Osteocyte (in vitro differentiated cells): ENCODE measurements around the gene LDHAL6B. TPM values are rescaled to one million over a fixed set of nuclear protein-coding genes. Genes with fewer than 3 reads are reported as not detected.

Experiments
- DNase-seq: peaks from one replicate; pipeline ENCODE4 v3.0.0; 2021; ENCODE audit warnings: mixed read lengths; ENCODE audit not compliant: unreplicated experiment; ENCODE audit errors: extremely low spot score
- H3K27ac Mint-ChIP-seq: one replicate; pipeline ENCODE4 v1.8.0; 2021; ENCODE audit warnings: mild to moderate bottlenecking, mixed read lengths; ENCODE audit not compliant: unreplicated experiment
- H3K27me3 Mint-ChIP-seq: one replicate; pipeline ENCODE4 v1.8.0; 2021; ENCODE audit warnings: mixed read lengths; ENCODE audit not compliant: unreplicated experiment
- H3K36me3 Mint-ChIP-seq: one replicate; pipeline ENCODE4 v1.8.0; 2021; ENCODE audit warnings: mixed read lengths; ENCODE audit not compliant: unreplicated experiment
- H3K4me1 Mint-ChIP-seq: one replicate; pipeline ENCODE4 v1.8.0; 2021; ENCODE audit warnings: mixed read lengths; ENCODE audit not compliant: unreplicated experiment
- H3K4me3 Mint-ChIP-seq: one replicate; pipeline ENCODE4 v1.8.0; 2021; ENCODE audit warnings: mild to moderate bottlenecking, moderate library complexity, mixed read lengths; ENCODE audit not compliant: unreplicated experiment
- H3K9me3 Mint-ChIP-seq: one replicate; pipeline ENCODE4 v1.8.0; 2021; ENCODE audit warnings: mixed read lengths; ENCODE audit not compliant: unreplicated experiment
- total RNA-seq: library from RNA; stranded (reverse); gene quantifications from 2 replicates; pipeline ENCODE4 v1.2.1, GENCODE V29; 2021
- TF ChIP-seq, protein P1 (sequence below): fragments of 200-600 bp; sonication (generic); IDR thresholded peaks from 2 replicates; pipeline ENCODE4 v1.5.0; 2021; ENCODE audit warnings: antibody characterized with exemption, mild to moderate bottlenecking, moderate library complexity

The LDHAL6B gene
- total RNA-seq, 1 donor from 2014 or later = not detected

DNA sequence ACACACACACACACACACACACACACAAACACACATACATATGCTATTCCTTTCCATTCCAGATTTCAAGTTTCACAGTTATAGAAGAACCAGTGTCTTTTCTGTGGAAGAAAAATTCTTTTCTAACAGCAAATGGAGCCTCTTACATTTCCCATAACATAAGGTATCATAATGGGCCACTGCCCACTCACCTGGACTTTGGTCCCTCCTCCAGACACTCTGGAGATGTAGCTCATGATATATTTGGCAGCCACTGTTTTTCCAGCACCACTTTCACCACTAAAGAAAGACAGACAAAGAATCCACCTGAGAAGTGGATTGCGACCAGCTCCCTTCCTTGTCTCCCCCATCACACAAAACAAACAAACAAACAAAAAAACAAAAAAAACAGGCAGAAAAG lies 29.8 kb downstream of the LDHAL6B start:
- H3K4me3 Mint-ChIP-seq = no peak overlapping the region
- no peaks in the 10 kb centered on the region for H3K9me3 Mint-ChIP-seq
- peaks cover 19% of the 10 kb centered on the region for H3K4me1 Mint-ChIP-seq
- TF ChIP-seq, protein P1, sequence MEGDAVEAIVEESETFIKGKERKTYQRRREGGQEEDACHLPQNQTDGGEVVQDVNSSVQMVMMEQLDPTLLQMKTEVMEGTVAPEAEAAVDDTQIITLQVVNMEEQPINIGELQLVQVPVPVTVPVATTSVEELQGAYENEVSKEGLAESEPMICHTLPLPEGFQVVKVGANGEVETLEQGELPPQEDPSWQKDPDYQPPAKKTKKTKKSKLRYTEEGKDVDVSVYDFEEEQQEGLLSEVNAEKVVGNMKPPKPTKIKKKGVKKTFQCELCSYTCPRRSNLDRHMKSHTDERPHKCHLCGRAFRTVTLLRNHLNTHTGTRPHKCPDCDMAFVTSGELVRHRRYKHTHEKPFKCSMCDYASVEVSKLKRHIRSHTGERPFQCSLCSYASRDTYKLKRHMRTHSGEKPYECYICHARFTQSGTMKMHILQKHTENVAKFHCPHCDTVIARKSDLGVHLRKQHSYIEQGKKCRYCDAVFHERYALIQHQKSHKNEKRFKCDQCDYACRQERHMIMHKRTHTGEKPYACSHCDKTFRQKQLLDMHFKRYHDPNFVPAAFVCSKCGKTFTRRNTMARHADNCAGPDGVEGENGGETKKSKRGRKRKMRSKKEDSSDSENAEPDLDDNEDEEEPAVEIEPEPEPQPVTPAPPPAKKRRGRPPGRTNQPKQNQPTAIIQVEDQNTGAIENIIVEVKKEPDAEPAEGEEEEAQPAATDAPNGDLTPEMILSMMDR = no peak
- no peaks in the 10 kb centered on the region for H3K27me3 Mint-ChIP-seq
- no peak overlapping the region for H3K27ac Mint-ChIP-seq
- H3K36me3 Mint-ChIP-seq = peaks cover 14% of the 10 kb centered on the region
- no peak for DNase-seq

DNA sequence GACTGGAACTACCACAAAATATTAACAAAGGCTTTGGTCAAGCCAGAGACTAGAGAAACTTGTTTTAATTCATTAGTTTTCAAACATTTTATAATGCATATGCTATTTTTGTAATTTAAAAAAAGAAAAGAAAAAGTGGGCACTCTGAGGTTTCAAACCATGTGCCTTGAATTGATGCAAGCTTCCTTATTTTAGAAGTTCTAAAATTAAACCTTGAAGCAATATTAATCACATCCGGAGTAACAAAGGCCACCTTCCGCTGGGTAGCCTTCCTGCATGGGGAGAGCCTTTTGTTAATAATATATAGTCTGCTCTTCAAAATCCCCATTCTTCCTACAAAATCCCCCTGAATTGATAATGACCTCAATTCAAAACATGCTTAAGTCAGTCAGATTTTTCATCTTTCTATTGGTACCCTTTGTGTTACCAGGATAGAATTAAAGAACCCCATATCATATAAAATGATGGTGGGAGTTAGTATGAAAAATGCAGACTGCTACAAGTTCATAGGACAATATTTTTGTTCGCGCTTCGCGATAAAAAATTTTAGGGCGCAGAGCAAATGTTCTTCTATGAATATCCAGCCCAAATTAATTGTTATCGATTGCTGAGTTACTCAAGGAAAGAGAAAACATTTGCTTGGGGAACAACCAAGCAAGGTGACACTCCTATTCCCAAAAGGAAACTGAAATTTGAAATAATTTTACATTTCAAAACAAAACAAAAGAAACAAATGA lies 30.6 kb downstream of the LDHAL6B start:
- Mint-ChIP-seq H3K4me1 (peaks cover 13% of the 10 kb centered on the region), H3K4me3 (no peak overlapping the region), H3K36me3 (peaks cover 17% of the 10 kb centered on the region), H3K27ac (no peak overlapping the region), H3K9me3 (no peaks in the 10 kb centered on the region), H3K27me3 (no peaks in the 10 kb centered on the region)
- TF ChIP-seq, protein P1 = no peak
- DNase-seq = no peak

DNA sequence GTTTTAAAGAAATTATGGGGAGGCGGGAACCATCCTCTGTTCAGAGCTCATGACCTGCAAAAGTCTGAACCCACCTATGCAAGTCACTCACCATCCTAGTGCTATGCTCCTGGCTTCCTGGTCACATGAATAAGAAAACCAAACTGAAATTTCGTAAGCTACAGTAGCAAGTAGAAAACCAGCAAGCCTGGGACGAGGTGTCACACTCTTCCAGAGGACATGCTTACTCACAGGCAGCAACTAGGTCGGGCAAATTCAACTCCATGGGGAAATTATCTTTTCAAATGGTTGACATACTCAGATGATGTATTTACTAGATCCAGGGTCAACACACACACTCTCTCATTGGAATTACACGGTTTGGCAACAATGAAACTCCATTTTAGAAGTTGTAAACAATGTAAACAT lies 31.3 kb downstream of the LDHAL6B start:
- H3K4me3 Mint-ChIP-seq = no peak overlapping the region
- no peaks in the 10 kb centered on the region for H3K27me3 Mint-ChIP-seq
- TF ChIP-seq, protein P1 = no peak
- no peaks in the 10 kb centered on the region for H3K9me3 Mint-ChIP-seq
- peaks cover 6% of the 10 kb centered on the region for H3K4me1 Mint-ChIP-seq
- H3K27ac Mint-ChIP-seq = no peak overlapping the region
- peaks cover 18% of the 10 kb centered on the region for H3K36me3 Mint-ChIP-seq
- no peak for DNase-seq

DNA sequence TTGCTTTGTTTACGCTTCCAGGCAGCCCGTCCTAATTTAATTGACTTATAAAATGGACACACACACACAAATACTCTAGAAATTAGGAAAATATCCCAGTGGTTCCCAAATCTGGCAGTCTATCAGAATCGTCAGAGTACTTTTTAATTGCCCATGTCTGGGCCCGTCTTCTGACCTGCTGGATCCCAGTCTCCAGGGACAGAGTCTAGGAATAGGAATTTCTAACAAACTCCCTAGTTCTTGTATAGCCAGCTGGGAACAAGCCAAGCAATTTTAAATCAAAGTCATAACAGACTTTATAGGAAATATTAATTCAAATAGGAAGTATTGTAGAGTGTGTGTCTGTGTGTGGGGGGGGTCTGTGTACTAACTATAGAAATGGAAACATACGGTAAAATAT lies 33.4 kb downstream of the LDHAL6B start:
- Mint-ChIP-seq H3K27ac (no peak overlapping the region), H3K4me3 (no peak overlapping the region), H3K4me1 (peaks cover 3% of the 10 kb centered on the region), H3K9me3 (no peaks in the 10 kb centered on the region), H3K36me3 (peaks cover 17% of the 10 kb centered on the region), H3K27me3 (no peaks in the 10 kb centered on the region)
- TF ChIP-seq, protein P1 = no peak
- no peak for DNase-seq

DNA sequence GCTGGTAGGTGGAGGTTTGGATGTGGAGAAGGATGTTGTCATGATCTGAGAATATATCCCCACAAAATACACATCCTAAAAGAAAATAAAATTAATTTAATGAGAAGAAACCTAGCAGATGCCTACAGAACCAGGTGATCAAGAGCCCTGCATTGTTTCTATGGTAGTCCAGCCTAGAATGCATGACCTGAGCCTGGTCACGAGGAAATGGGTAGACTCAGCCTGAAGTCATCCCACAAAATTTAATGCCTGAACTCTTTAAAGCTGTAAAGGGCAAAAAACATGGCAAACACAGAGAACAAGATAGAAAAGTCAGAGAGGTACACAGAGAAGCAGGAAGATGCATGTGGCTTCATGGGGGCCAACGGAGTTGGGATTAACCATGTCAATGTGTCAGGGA lies 36.0 kb downstream of the LDHAL6B start:
- Mint-ChIP-seq H3K27me3 (no peaks in the 10 kb centered on the region), H3K4me1 (peaks cover 5% of the 10 kb centered on the region), H3K4me3 (no peak overlapping the region), H3K36me3 (peaks cover 5% of the 10 kb centered on the region), H3K9me3 (no peaks in the 10 kb centered on the region), H3K27ac (no peak overlapping the region)
- no peak for DNase-seq
- TF ChIP-seq, protein P1 = no peak
